ENCODE measurements around the gene SPINK8.

DNA sequence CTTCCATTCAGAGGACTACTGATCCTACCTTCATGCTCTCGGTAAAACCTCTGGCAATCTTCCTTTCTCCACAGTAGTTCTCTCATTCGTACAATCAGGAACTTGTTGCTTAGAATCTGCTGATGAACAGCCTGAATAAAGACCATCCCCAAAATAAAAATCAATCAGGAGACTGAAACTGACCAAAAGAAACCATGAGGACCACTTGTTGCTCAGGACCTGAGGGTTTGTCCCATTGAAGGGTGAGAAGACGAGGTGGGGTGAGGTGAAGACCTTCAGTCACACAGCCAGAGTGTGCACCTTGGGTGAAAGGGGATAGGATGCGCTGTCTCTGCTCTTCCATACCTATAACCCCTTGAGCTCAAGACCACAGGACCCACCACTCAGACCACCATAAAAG is 36.8 kb downstream of the SPINK8 start:
- TF ChIP-seq, protein P1, sequence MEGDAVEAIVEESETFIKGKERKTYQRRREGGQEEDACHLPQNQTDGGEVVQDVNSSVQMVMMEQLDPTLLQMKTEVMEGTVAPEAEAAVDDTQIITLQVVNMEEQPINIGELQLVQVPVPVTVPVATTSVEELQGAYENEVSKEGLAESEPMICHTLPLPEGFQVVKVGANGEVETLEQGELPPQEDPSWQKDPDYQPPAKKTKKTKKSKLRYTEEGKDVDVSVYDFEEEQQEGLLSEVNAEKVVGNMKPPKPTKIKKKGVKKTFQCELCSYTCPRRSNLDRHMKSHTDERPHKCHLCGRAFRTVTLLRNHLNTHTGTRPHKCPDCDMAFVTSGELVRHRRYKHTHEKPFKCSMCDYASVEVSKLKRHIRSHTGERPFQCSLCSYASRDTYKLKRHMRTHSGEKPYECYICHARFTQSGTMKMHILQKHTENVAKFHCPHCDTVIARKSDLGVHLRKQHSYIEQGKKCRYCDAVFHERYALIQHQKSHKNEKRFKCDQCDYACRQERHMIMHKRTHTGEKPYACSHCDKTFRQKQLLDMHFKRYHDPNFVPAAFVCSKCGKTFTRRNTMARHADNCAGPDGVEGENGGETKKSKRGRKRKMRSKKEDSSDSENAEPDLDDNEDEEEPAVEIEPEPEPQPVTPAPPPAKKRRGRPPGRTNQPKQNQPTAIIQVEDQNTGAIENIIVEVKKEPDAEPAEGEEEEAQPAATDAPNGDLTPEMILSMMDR (IDR thresholded peaks at IDR 0.05) = no peak
- TF ChIP-seq POLR2A (IDR thresholded peaks at IDR 0.05) = no peak
